SKM-1 treated with dmso at 0.1 percent for 144 hours (cell line): ENCODE measurements around the gene TMEM121.

Source experiments
- DNase-seq: peaks from one replicate; lab custom pipeline; 2025; ENCODE audit not compliant: unreplicated experiment; lab: John Stamatoyannopoulos, UW

TMEM121 gene

GRCh38 chr14:105497671-105498429 lies 28.5 kb upstream of the TMEM121 start:
- no peak for DNase-seq

- DNase-seq: no peak
Measured at GRCh38 chr14:105498430-105499255, 27.7 kb upstream of the TMEM121 start.

DNA sequence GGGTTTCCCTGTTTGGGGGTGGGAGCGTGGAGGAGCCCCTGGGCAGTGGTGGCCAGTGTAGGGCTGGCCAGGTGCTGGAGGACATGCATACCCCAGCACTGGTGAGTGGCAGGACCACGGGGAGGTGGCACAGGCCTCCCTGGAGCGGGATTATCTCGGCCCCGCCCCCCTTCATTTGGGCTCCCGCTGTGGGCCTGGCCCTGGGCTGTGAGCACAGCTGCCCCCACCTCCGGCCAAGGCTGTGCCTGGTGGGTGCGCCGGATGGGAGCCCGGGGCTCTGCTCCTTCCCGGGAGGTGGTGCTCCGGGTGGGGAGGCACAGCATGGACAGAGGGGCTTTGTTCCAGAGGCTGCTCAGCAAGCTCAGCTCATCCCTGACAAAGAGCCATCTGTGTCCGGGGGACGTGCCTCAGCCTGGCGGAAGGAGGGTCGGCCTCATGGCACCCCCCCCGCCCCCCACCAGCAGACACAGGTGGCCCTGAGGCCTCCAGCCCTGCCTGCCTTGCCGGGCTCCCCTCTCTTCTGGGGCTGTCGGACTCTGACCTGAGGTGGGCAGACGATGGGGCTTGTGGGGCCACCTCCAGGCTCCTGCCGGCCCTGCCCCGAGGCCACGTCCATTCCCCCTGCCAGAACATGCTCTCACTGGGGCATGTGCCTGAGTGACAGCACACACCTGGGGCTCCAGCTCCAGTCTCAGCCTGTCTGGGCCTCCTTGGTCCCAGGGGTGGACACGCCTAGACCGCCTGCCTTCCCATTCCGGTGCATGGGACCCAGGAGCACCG lies 26.9 kb upstream of the TMEM121 start:
- no peak for DNase-seq

- DNase-seq: no peak
Measured at GRCh38 chr14:105500036-105500725, 26.2 kb upstream of the TMEM121 start.

DNA sequence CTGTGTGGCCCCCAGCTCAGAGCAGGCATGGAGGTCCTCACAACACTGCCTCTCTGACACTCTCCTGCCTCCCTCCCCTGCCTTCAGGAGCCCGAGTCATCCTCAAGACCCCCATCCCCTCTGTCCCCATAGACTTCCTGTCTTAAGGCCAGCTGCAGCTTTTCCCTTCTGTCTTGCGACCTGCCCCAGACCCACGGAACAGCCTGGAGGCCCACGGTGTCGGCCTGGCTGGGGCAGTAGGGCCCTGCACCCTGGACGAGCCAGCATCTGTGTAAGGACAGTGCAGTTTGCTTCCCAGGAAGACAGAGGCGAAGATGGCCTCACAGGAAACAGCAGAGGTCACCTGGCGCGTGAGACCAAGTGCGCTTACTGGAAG lies 25.7 kb upstream of the TMEM121 start:
- DNase-seq: no peak

- DNase-seq: no peak
Measured at GRCh38 chr14:105501504-105502291, 24.7 kb upstream of the TMEM121 start.

- no peak for DNase-seq
Measured at GRCh38 chr14:105502446-105503295, 23.7 kb upstream of the TMEM121 start.

DNA sequence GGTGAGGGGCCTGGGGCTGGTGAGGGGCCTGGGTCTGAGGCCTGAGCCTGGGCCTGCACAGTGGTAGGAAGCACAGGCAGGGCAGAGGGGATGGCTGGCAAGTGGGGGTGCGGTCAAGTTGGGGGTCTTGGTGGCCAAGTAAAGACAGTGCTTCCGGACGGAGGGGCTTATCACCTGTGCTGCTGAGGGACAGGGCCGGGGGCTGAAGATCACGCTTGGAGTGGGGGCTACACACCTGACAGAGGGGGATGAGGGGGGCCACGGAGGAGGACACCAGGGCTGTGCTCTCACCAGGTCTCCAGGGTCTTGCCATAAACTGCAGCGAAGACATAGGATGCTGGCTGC lies 23.1 kb upstream of the TMEM121 start:
- DNase-seq: no peak

DNA sequence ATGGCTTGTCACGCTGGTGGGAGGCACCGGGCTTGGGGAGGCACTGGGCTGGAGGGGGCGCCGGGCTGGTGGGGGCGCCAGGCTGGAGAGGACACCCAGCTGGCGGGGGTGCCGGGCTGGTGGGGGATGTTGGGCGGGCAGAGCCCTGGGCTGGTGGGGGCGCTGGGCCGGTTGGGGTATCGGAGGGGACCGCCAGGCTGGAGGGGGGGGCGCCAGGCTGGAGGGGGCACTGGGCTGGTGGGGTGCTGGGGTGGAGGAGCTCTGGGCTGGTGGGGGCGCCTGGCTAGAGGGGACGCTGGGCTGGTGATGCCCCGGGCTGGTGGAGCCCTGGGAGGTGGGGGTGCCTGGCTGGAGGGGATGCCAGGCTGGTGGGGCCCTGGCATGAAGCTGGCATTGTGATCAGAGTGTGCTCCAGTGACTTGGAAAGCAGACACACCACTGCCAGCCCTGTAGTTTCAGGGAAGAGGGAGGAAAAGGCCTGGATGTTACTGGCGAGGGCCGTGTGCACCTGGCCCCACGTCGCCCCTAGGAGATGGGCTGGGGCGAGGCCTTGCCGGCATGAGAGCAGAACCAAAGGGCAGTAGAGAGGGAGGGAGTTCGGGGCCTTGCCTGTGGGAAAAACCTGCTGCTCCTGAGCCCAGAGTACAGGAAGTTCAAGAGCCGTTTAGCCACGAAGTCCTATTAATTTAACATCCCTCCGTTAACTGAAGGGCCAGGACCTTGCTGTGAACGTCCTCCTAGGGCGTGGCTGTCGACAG lies 22.3 kb upstream of the TMEM121 start:
- DNase-seq: no peak

DNA sequence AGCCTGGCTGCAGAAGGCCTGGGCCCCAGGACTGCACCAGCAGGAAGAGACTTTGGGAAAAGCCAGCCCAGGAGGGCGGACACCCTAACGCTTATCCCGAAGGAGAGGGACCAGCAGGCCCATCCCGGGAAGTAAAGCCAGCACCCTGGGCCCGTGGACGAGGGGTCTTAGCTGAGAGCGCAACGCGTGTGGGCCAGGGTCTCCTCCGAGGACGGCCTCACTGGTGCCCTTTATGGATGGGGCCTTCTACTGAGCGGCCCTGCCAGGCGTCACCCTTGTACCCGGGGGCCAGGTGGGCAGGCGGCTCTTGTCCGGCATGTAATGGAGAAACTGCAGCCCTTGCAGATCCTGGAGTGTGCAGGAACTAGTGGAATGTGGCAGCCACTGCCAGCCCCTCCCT lies 21.3 kb upstream of the TMEM121 start:
- no peak for DNase-seq

GRCh38 chr14:105507247-105507646 lies 19.1 kb upstream of the TMEM121 start:
- DNase-seq: no peak

DNA sequence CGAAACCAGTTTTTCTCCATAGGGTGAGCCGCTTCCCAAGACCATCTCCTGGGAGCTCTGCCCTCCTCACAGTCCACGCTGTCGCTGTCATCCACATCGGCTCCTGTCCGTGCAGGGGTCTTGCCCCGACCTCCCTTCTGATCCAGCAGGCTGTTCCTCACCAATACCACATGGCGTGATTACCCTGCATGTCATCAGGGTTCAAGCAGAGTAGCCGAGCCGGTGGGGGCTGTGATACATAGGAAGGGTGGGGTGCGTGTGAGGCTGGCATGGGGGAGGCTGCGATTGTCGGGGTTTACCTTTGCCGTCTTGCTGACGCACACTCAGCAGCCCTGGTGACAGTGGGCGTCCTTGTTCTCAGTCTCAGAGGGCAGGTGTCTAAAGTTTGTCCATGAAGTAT lies 18.3 kb upstream of the TMEM121 start:
- DNase-seq: no peak

GRCh38 chr14:105508601-105509000 lies 17.8 kb upstream of the TMEM121 start:
- DNase-seq: no peak

GRCh38 chr14:105517096-105517495 lies 9.3 kb upstream of the TMEM121 start:
- no peak for DNase-seq

DNA sequence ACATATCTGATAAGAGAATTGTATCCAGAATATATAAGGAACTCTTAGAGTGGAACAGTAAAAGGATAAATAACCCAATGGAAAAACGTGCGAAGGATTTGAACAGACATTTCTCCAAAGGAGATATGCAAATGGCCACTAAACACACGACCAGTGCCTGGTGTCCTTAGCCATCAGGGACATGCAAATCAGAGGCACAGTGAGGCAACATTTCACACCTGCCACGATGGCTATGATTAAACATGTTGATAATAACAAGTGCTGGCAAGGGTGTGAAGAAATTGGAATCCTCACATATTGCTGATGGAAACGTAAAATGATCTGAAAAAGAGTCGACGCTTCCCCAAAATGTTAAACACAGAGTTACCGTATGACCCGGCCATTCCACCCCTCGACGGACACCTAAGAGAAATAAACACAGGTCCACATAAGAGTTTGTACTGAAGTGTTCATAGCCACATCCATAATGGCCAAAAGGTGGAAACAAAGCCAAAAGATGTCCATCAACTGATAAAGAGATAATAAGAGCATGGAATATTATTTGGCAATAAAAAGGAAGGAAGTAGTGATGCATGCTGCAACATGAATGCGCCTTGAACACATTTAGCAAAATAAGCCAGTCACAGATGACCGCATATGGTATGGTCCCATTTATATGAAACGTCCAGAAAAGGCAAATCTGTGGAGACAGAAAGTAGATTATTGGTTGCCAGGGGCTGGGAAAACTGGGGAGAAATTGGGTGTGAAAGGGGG lies 6.3 kb upstream of the TMEM121 start:
- DNase-seq: no peak

DNA sequence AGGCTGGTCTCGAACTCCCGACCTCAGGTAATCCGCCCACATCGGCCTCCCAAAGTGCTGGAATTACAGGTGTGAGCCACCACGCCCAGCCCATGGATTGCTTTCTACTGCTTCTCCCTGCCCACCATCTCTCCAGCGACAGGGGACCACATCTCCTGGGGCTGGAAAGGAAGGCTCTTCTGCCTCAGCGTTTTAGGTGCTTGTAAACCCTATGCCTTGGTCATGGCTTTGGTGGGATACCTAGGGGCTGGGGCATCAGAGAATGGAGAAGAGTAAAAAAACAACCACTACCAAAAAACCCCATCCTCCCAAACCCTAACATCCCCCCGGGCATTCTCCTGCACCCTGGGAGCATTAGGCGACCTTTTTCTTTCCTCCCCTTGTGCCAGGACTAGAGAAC lies 1.1 kb upstream of the TMEM121 start:
- no peak for DNase-seq

DNA sequence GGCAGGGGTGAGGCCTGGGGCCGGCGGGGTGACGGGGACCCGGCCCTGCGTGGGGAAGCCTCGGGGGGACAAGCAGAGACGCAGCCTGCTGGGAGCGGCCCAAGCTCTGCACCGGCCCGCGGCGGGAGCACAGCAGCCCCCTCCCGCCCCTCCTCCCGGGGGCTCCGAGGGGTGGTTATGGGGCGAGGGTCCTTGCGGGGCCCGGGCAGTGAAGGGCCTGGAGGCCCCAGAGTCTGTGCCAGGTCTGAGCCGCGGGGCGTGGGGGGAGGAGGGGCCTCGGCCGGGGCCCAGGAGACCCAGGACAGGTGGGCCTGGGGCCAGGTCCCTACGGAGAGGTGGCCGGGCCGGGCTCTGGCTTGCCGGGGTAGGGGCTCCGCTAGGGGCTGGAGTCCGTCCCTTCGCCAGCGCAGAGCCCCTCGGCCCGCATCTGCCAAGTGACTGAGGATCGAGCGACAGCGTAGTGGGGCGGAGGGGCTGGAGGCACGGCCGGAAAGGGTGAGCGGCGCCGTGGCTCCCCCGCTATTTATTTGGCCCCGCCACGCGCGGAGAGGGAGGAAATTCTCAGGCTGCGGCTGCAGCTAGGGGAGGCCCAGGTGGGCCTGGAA lies 495 bp downstream of the TMEM121 start:
- no peak for DNase-seq

- DNase-seq: no peak
Measured at GRCh38 chr14:105527381-105527825, 1.0 kb downstream of the TMEM121 start.
